SU-DHL-6 (cell line): Measurements from ENCODE around the gene COBLL1.

Source experiments
- EZH2phosphoT487 ChIP-seq: fragments of 200-600 bp; sonication (generic), shearing (Covaris generic); conservative IDR thresholded peaks from 2 replicates; pipeline ENCODE4 v1.6.1; 2018; ENCODE audit warnings: mild to moderate bottlenecking, antibody characterized with exemption, low read length, moderate library complexity, mixed read lengths
- TF ChIP-seq, protein P1 (sequence below): fragments of 200-600 bp; sonication (generic); IDR thresholded peaks from one replicate; pipeline ENCODE4 v1.5.1; 2017; ENCODE audit warnings: antibody characterized with exemption, mild to moderate bottlenecking, low read length, moderate library complexity; ENCODE audit not compliant: insufficient read depth, poor library complexity, severe bottlenecking

DNA sequence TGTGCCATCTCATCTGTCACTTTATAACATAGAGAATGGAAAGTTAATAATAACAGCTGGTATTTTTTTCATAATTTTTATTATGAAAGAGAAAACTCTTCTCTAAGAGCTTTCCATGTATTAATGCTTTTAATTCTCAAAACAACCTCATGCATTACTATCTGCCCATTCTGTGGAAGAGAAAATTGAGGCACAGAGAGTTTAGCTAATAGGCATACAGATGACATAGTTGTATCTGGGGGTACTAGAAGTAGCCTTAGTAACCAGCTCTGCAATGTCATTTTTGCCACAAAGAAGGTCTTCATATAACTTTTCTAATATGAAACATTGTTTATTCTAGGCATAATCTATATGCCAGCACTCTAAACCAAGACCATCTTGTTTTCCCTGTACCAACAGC lies 36.3 kb upstream of the COBLL1 start:
- TF ChIP-seq, protein P1, sequence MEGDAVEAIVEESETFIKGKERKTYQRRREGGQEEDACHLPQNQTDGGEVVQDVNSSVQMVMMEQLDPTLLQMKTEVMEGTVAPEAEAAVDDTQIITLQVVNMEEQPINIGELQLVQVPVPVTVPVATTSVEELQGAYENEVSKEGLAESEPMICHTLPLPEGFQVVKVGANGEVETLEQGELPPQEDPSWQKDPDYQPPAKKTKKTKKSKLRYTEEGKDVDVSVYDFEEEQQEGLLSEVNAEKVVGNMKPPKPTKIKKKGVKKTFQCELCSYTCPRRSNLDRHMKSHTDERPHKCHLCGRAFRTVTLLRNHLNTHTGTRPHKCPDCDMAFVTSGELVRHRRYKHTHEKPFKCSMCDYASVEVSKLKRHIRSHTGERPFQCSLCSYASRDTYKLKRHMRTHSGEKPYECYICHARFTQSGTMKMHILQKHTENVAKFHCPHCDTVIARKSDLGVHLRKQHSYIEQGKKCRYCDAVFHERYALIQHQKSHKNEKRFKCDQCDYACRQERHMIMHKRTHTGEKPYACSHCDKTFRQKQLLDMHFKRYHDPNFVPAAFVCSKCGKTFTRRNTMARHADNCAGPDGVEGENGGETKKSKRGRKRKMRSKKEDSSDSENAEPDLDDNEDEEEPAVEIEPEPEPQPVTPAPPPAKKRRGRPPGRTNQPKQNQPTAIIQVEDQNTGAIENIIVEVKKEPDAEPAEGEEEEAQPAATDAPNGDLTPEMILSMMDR, result no peak
- no peak for TF ChIP-seq EZH2phosphoT487
